NOMO-1 treated with DMSO at 0.1 percent for 48 hours (cell line): Measurements from ENCODE around the gene APRT.

ENCODE experiments used
- DNase-seq: peaks from one replicate; lab custom pipeline; 2025; ENCODE audit not compliant: unreplicated experiment; lab: John Stamatoyannopoulos, UW

Gene APRT

DNA sequence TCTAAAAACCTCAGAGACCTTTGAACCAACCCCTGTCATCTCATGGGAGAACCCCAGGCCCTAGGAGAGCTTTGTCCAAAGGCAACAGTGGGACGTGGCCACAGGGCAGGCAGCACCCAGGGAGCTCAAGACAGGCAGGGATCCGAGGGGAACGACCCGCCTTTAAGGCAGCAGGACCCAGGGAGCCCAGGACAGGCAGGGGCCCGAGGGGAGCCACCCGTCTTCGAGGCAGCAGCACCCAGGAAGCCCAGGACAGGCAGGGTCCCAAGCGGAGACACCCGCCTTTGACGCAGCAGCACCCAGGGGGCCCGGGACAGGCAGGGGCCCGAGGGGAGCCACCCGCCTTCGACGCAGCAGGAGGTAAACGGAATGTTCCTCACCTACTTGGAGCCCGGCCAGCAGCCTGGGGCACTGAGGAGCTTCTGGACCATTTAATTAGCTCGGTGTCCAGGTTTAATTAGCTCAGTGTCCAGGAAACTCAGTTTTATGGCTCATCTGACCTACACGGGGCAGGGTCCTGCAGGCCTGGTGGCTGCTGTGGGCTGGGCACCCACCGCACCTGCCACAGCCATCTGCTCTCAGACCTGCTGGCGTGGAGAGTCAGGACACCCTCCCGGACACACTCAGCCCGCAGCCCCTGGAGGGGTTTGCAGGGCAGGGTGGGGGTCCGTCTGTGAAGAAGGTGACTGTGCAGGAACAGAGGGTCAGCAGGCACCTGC lies 51.1 kb downstream of the APRT start:
- DNase-seq, result no peak

DNA sequence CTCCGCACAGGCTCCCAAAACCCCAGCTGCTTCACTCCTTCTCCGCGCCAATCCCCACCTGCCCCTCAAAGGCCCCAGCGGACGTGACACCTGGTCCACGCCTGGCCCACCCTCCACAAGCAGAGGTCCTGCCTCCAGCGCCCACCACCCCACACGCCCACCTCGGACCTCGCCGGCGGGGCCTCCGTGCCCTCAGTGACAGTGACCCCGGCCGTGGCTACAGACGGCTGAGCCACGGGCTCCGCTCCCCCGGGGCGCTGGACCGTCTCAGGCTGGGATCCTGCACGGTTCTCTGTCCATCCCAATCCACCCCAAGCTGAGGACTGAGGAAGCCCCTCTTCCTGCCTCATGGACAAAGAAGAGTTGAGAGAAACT lies 51.8 kb downstream of the APRT start:
- DNase-seq, result no peak
